Pancreas (tissue), 10 donors: ENCODE data around the gene ZNF451. TPM values are rescaled to one million over a fixed set of nuclear protein-coding genes. Genes with fewer than 3 reads are reported as not detected.

ENCODE experiments used
- ATAC-seq, 4 donors: fragments of 200-7000 bp; cut with Tn5 transposase; one replicate each; pipeline versions ENCODE4 v1.8.0 to v1.9.1; 2020; ENCODE audit warnings: mild to moderate bottlenecking in 4 of 4, moderate library complexity in 4 of 4
- DNase-seq, 6 donors: peaks; one replicate each; pipeline ENCODE4 v3.0.0-alpha.2; 2020
- FAIRE-seq: peaks from 2 replicates; lab custom pipeline; 2012; peaks lifted over from hg19 to GRCh38; lab: Jason Lieb, UNC
- H3K27ac ChIP-seq, 4 donors: fragments of 200-600 bp; sonication (generic); 1 replicate in 3 of 4; 2 replicates in 1 of 4; pipeline versions ENCODE4 v1.5.0 to v1.8.0; 2020
- H3K27me3 ChIP-seq, 4 donors: fragments of 200-600 bp; one replicate each; pipeline ENCODE4 v1.8.0; 2021
- H3K36me3 ChIP-seq, 3 donors: fragments of 200-600 bp; sonication (generic) in 1 of 3; one replicate each; pipeline versions ENCODE4 v1.5.0 to v1.8.0; 2020 to 2021
- H3K4me1 ChIP-seq, 3 donors: fragments of 200-600 bp; one replicate each; pipeline ENCODE4 v1.8.0; 2021
- H3K4me3 ChIP-seq, 4 donors: fragments of 200-600 bp; sonication (generic) in 2 of 4; one replicate each; pipeline versions ENCODE4 v1.5.0 to v1.8.0; 2020 to 2021
- H3K9me3 ChIP-seq, 4 donors: fragments of 200-600 bp; one replicate each; pipeline ENCODE4 v1.8.0; 2021
- WGBS, 2 donors: extraction: QIAGEN DNeasy Blood & Tissue Kit; methylation state at CpG; one replicate each; pipeline ENCODE4 v1.1.7; 2013; 5-methylcytosine and 5-hydroxymethylcytosine counted together
- intact Hi-C, 3 donors: fragments of 100-400 bp; cut with DNase I; formaldehyde crosslinking; loops; one replicate each; pipeline versions ENCODE4 v1.11.1 to v1.14.2; 2022
- polyA plus RNA-seq, 2 donors: library from polyadenylated mRNA; stranded (reverse); fragments of 200-250 nt; gene quantifications; one replicate each; pipeline ENCODE4 v1.2.3, GENCODE V29; 2013
- total RNA-seq, 6 donors: library from RNA; stranded (reverse); fragmentation: NEBNext Ultra II Directional in 4 of 6; extraction: Animal tissue kit (Norgen Biotek cat#: 25700) in 4 of 6; gene quantifications; one replicate each; pipeline versions ENCODE4 v1.2.1 to v1.2.4, GENCODE V29; 2021 to 2023
- TF ChIP-seq, protein P1 (sequence below), 4 donors: fragments of 200-600 bp; sonication (generic) in 3 of 4; IDR thresholded peaks; one replicate each; pipeline versions ENCODE4 v1.5.0 to v1.8.0; 2021; ENCODE audit warnings: antibody characterized with exemption in 4 of 4
- donor health status: healthy with polysubstance abuse.
- donor health status: DM: no; HTN: no; CAD: no; lungs with moderate emphysema.
- donor health status: DM: no; HTN: no; CAD: no.
- donor health status: control.
- donor health status: control.
- donor health status: Bipolar disorder and iron deficiency.
- donor health status: DM: yes; HTN: yes; CAD: no.
- donor health status: DM: no; HTN: no; CAD: no.
- donor health status: DM: no; HTN: no; CAD: no.
- donor health status: DM: yes; HTN: yes; CAD: no.

ZNF451 gene
- total and polyA plus RNA-seq, 8 donors: 9.4 to 26.7 (median 18.3) TPM

DNA sequence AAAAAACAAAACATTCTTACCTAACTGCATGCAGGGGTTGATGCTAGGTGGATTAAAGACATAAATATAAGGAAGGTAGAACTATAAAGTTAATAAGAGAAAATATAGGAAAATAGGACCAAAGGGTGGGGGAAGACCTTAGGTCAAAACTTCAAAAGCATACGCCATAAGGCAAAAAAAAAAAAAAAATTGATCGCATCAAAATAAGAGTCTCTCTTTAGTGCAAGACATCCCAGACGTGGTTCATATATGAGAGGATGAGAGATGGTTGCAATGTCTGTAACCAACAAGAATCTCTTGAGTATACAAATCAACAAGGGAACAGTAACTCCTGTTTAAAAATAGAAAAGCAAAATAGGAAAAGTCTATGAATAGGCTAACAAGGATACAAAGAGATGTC lies 90.6 kb downstream of the ZNF451 start:
- H3K27me3 ChIP-seq: no peaks in the 10 kb centered on the region
- no peak overlapping the region for H3K27ac ChIP-seq
- H3K4me1 ChIP-seq: peaks cover 0 to 8% (median 7%) of the 10 kb centered on the region in 3 donors
- H3K36me3 ChIP-seq: no peaks in the 10 kb centered on the region
- TF ChIP-seq, protein P1, sequence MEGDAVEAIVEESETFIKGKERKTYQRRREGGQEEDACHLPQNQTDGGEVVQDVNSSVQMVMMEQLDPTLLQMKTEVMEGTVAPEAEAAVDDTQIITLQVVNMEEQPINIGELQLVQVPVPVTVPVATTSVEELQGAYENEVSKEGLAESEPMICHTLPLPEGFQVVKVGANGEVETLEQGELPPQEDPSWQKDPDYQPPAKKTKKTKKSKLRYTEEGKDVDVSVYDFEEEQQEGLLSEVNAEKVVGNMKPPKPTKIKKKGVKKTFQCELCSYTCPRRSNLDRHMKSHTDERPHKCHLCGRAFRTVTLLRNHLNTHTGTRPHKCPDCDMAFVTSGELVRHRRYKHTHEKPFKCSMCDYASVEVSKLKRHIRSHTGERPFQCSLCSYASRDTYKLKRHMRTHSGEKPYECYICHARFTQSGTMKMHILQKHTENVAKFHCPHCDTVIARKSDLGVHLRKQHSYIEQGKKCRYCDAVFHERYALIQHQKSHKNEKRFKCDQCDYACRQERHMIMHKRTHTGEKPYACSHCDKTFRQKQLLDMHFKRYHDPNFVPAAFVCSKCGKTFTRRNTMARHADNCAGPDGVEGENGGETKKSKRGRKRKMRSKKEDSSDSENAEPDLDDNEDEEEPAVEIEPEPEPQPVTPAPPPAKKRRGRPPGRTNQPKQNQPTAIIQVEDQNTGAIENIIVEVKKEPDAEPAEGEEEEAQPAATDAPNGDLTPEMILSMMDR (IDR thresholded peaks at IDR 0.05): no peak
- H3K9me3 ChIP-seq: no peaks in the 10 kb centered on the region
- no peak overlapping the region for H3K4me3 ChIP-seq
- intact Hi-C loops: no loop called here
- ATAC-seq: no peak
- 87 to 95% methylated on average over 3 of the region's 3 CpGs for WGBS, 2 donors
- DNase-seq: no peak
- FAIRE-seq: no peak

DNA sequence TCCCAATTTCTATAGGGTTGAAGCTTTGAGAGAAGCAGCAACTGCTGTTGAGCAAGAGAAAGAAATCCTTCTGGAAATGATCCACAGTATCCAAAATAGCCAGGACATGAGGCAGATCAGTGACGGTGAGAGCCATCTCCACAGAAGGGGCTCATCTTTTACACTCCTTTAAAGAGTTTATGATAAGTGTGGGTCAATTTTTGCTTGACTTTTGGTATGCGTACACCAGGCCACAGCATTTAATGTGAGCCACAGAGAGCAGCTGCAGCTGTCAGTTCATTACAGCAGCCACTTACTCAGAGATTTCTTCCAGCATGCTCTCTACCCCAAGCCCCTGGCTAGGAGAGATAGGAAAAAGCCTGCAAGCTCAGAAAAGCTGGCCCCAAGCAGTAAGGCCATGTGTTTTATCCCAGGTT lies 92.0 kb downstream of the ZNF451 start:
- Histone ChIP-seq H3K36me3 (no peaks in the 10 kb centered on the region), H3K9me3 (no peaks in the 10 kb centered on the region), H3K4me1 (peaks cover 0 to 8% (median 7%) of the 10 kb centered on the region in 3 donors), H3K27me3 (no peaks in the 10 kb centered on the region), H3K4me3 (no peak overlapping the region), H3K27ac (no peak overlapping the region)
- no peak for ATAC-seq
- DNase-seq: no peak
- WGBS, 2 donors: 88 to 91% methylated on average over 2 of the region's 2 CpGs
- TF ChIP-seq, protein P1 (IDR thresholded peaks at IDR 0.05): no peak
- FAIRE-seq: no peak
- intact Hi-C loops: no loop called here

DNA sequence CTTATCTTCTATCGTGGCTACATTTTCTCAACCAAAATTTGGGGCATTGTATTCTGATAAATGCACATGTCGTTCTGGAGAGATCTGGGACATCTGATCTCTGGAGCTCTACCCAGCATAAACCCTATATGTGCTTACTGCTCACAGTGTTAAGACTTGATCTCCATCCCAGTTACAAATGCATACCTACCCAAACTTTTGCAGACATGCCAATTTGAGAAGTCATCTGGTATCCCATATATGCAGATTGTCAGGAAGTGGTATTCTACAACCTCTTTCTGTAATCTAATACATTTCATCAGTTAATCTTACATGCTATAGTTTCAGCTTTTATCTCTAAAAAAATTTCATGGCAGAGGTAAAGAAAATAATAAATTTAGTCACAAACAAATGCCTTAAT lies 93.3 kb downstream of the ZNF451 start:
- H3K9me3 ChIP-seq: no peaks in the 10 kb centered on the region
- no peak overlapping the region for H3K4me3 ChIP-seq
- no peaks in the 10 kb centered on the region for H3K36me3 ChIP-seq
- 79 to 91% methylated on average over 2 of the region's 2 CpGs for WGBS, 2 donors
- no peak for DNase-seq
- no peak for ATAC-seq
- no peaks in the 10 kb centered on the region for H3K27me3 ChIP-seq
- FAIRE-seq: no peak
- peaks cover 0 to 8% (median 7%) of the 10 kb centered on the region in 3 donors for H3K4me1 ChIP-seq
- no peak overlapping the region for H3K27ac ChIP-seq
- intact Hi-C loops: no loop called here
- TF ChIP-seq, protein P1 (IDR thresholded peaks at IDR 0.05): no peak

DNA sequence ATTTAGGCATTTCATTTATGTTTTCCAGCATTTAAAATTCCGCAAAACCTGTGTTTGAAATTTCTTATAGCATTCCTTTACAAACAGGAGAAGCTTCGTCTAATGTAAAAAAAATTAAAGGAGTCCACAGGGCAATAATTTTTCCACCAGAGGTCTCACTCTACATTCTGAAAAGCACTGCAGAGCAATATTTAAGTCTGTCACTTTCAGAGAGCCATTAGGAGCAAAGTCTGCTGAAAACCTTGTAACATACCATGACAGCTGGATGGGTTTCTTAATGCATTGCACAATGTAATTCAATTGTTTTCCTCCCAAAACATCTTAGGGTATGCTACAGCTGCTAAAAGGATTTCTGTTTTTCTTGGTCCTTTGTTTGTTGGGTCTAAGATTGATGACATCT lies 100.2 kb downstream of the ZNF451 start:
- DNase-seq: no peak
- H3K27me3 ChIP-seq: no peaks in the 10 kb centered on the region
- FAIRE-seq: no peak
- 70 to 76% methylated on average over 2 of the region's 2 CpGs for WGBS, 2 donors
- no peak overlapping the region for H3K4me3 ChIP-seq
- TF ChIP-seq, protein P1 (IDR thresholded peaks at IDR 0.05): no peak
- H3K27ac ChIP-seq: no peak overlapping the region
- intact Hi-C loops: no loop called here
- H3K9me3 ChIP-seq: no peaks in the 10 kb centered on the region
- peak in 1 of 4 donors; percentile 30 for ATAC-seq
- H3K4me1 ChIP-seq: no peaks in the 10 kb centered on the region
- no peaks in the 10 kb centered on the region for H3K36me3 ChIP-seq

DNA sequence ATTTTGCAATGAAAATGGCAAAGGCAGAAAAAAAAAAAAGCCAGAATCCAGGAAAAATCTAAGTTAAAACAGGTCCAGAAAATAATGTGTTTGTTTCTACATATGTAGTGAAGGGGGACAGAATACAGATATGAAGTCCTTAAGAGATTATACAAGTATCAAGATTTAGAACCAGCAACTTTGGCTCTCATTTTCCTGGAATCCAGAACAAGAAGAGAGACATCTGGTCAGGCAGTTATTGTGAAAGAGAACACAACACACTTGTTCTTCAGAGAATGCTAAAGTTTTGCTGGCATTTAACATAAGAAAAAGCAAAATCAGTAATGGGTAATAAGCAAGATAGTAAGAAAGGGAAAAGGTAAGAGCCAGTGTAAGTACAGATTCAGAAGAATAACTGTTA lies 103.2 kb downstream of the ZNF451 start:
- H3K9me3 ChIP-seq: no peaks in the 10 kb centered on the region
- no peak overlapping the region for H3K4me3 ChIP-seq
- intact Hi-C loops: no loop called here
- no peaks in the 10 kb centered on the region for H3K4me1 ChIP-seq
- no peak for DNase-seq
- no peak for FAIRE-seq
- H3K27ac ChIP-seq: no peak overlapping the region
- TF ChIP-seq, protein P1 (IDR thresholded peaks at IDR 0.05): no peak
- no peak for ATAC-seq
- H3K36me3 ChIP-seq: no peaks in the 10 kb centered on the region
- H3K27me3 ChIP-seq: no peaks in the 10 kb centered on the region
